DOHH2 (cell line): ENCODE data around the gene SREK1IP1.

Experiments used
- H3F3A ChIP-seq: fragments of 200-600 bp; sonication (generic), shearing (Covaris generic); 2 replicates; pipeline ENCODE4 v1.6.0; 2016; ENCODE audit warnings: antibody characterized with exemption, mild to moderate bottlenecking; ENCODE audit not compliant: control insufficient read depth, insufficient read depth
- H3K27ac ChIP-seq: fragments of 200-600 bp; sonication (generic); 2 replicates; pipeline ENCODE4 v1.5.1; 2014; ENCODE audit warnings: low read depth, mild to moderate bottlenecking, low read length, moderate library complexity
- H3K27me3 ChIP-seq: fragments of 200-600 bp; sonication (generic); 2 replicates; pipeline ENCODE4 v1.6.1; 2014; ENCODE audit warnings: mild to moderate bottlenecking, low read length, mixed read lengths; ENCODE audit not compliant: control insufficient read depth
- H3K36me3 ChIP-seq: fragments of 200-600 bp; sonication (generic); 2 replicates; pipeline ENCODE4 v1.6.1; 2014; ENCODE audit warnings: mild to moderate bottlenecking, low read length, moderate library complexity, mixed read lengths; ENCODE audit not compliant: control insufficient read depth
- H3K4me1 ChIP-seq: fragments of 200-600 bp; sonication (generic); 2 replicates; pipeline ENCODE4 v1.6.1; 2014; ENCODE audit warnings: mild to moderate bottlenecking, low read length, mixed read lengths; ENCODE audit not compliant: control insufficient read depth
- H3K4me2 ChIP-seq: fragments of 200-600 bp; sonication (generic); 2 replicates; pipeline ENCODE4 v1.6.0; 2014; ENCODE audit warnings: mild to moderate bottlenecking, low read length, moderate library complexity
- H3K4me3 ChIP-seq: fragments of 200-600 bp; sonication (generic); 2 replicates; pipeline ENCODE4 v1.5.1; 2014; ENCODE audit warnings: mild to moderate bottlenecking, low read length, mixed read lengths
- H3K79me2 ChIP-seq: fragments of 200-600 bp; sonication (generic); 2 replicates; pipeline ENCODE4 v1.6.1; 2014; ENCODE audit warnings: mild to moderate bottlenecking, low read length, mixed read lengths; ENCODE audit not compliant: control insufficient read depth
- H3K9me2 ChIP-seq: fragments of 200-600 bp; sonication (generic); replicated peaks from 2 replicates; pipeline ENCODE4 v1.6.1; 2014; ENCODE audit warnings: mild to moderate bottlenecking, low read length, mixed read lengths; ENCODE audit not compliant: control insufficient read depth
- H3K9me3 ChIP-seq: fragments of 200-600 bp; sonication (generic); 2 replicates; pipeline ENCODE4 v1.6.1; 2014; ENCODE audit warnings: antibody characterized with exemption, low read length, mixed read lengths; ENCODE audit not compliant: control insufficient read depth, insufficient read depth
- H4K20me1 ChIP-seq: fragments of 200-600 bp; sonication (generic); 2 replicates; pipeline ENCODE4 v1.6.0; 2014; ENCODE audit warnings: low read depth, mild to moderate bottlenecking, antibody characterized with exemption, low read length, moderate library complexity; ENCODE audit not compliant: control insufficient read depth, insufficient read depth
- EZH2phosphoT487 ChIP-seq: fragments of 200-600 bp; sonication (generic); IDR thresholded peaks from 2 replicates; pipeline ENCODE4 v1.6.1; 2017; ENCODE audit warnings: borderline replicate concordance, mild to moderate bottlenecking, antibody characterized with exemption, low read length, moderate library complexity, mixed read lengths
- TF ChIP-seq, protein P1 (sequence below): fragments of 200-600 bp; sonication (generic); IDR thresholded peaks from one replicate; pipeline ENCODE4 v1.5.1; 2014; ENCODE audit warnings: antibody characterized with exemption, mild to moderate bottlenecking, low read depth, low read length; ENCODE audit not compliant: poor library complexity, severe bottlenecking

The SREK1IP1 gene

GRCh38 chr5:64678374-64678773 lies 90.1 kb downstream of the SREK1IP1 start:
- Histone ChIP-seq H3K4me1 (no peaks in the 10 kb centered on the region), H3K36me3 (no peaks in the 10 kb centered on the region), H3K4me2 (no peak overlapping the region), H3K9me2 (no peaks in the 10 kb centered on the region), H3K9me3 (no peaks in the 10 kb centered on the region), H3K4me3 (no peak overlapping the region), H3K27ac (no peak overlapping the region), H3K27me3 (no peaks in the 10 kb centered on the region), H3F3A (no peaks in the 10 kb centered on the region), H4K20me1 (no peaks in the 10 kb centered on the region), H3K79me2 (no peaks in the 10 kb centered on the region)
- TF ChIP-seq, protein P1, sequence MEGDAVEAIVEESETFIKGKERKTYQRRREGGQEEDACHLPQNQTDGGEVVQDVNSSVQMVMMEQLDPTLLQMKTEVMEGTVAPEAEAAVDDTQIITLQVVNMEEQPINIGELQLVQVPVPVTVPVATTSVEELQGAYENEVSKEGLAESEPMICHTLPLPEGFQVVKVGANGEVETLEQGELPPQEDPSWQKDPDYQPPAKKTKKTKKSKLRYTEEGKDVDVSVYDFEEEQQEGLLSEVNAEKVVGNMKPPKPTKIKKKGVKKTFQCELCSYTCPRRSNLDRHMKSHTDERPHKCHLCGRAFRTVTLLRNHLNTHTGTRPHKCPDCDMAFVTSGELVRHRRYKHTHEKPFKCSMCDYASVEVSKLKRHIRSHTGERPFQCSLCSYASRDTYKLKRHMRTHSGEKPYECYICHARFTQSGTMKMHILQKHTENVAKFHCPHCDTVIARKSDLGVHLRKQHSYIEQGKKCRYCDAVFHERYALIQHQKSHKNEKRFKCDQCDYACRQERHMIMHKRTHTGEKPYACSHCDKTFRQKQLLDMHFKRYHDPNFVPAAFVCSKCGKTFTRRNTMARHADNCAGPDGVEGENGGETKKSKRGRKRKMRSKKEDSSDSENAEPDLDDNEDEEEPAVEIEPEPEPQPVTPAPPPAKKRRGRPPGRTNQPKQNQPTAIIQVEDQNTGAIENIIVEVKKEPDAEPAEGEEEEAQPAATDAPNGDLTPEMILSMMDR: no peak

GRCh38 chr5:64671678-64672077 lies 96.8 kb downstream of the SREK1IP1 start:
- no peak overlapping the region for H3K4me2 ChIP-seq
- no peaks in the 10 kb centered on the region for H3F3A ChIP-seq
- no peak overlapping the region for H3K27ac ChIP-seq
- H3K9me2 ChIP-seq: no peaks in the 10 kb centered on the region
- H3K79me2 ChIP-seq: no peaks in the 10 kb centered on the region
- TF ChIP-seq, protein P1: no peak
- TF ChIP-seq EZH2phosphoT487: no peak
- no peaks in the 10 kb centered on the region for H4K20me1 ChIP-seq
- H3K27me3 ChIP-seq: no peaks in the 10 kb centered on the region
- no peaks in the 10 kb centered on the region for H3K36me3 ChIP-seq
- H3K9me3 ChIP-seq: no peaks in the 10 kb centered on the region
- H3K4me1 ChIP-seq: no peaks in the 10 kb centered on the region
- H3K4me3 ChIP-seq: no peak overlapping the region

DNA sequence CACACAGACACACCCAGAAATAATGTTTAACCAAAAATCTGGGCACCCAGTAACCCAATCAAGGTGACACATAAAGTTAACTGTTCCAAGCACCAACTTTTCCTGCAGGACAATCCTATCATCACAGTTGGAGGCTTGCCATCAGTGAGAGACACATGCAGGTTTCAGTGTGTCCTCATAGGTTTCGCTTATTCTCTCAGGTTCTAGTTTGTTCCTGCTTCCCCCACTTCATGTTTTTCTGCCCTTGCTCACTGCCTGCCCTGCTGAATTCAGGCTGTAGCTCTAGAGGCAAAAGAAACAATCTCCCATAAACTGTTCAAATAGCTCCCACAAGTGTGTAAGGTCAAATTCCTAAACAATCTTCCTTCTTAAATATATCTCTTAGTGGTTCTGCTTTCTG lies 98.2 kb downstream of the SREK1IP1 start:
- Histone ChIP-seq H3K27me3 (no peaks in the 10 kb centered on the region), H3F3A (no peaks in the 10 kb centered on the region), H4K20me1 (no peaks in the 10 kb centered on the region), H3K4me3 (no peak overlapping the region), H3K36me3 (no peaks in the 10 kb centered on the region), H3K4me2 (no peak overlapping the region), H3K79me2 (no peaks in the 10 kb centered on the region), H3K9me3 (no peaks in the 10 kb centered on the region), H3K27ac (no peak overlapping the region), H3K9me2 (no peaks in the 10 kb centered on the region), H3K4me1 (no peaks in the 10 kb centered on the region)
- TF ChIP-seq, protein P1: no peak
- no peak for TF ChIP-seq EZH2phosphoT487
